CD4-positive, alpha-beta T cell treated with Interleukin-6 at 100 ng/mL for 8 hours (primary cell): ENCODE results near the gene DBX1.

ENCODE experiments used
- DNase-seq: peaks from one replicate; pipeline ENCODE4 v3.0.0-alpha.2; 2020; ENCODE audit warnings: mixed read lengths, low spot score

Gene DBX1

DNA sequence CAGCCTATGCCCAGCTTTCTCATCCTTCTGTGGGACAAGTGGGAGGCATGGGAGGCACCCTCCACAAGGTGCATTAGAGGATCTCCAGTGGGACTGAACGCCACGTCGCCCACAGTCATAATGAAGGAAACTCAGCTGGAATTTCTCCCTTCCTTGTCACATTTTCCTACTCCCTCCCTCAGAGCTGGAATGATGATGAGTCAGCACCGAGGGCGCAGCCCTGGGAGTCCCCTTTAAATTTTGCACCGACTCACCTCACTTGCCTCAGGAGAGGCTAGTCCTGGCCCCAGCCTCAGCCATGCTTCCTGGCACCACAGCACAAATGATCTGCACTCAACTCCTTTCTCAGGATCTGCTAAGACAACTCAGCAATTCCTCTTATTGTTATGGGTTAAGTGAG, 34.3 kb downstream of the DBX1 start:
- DNase-seq = no peak

DNA sequence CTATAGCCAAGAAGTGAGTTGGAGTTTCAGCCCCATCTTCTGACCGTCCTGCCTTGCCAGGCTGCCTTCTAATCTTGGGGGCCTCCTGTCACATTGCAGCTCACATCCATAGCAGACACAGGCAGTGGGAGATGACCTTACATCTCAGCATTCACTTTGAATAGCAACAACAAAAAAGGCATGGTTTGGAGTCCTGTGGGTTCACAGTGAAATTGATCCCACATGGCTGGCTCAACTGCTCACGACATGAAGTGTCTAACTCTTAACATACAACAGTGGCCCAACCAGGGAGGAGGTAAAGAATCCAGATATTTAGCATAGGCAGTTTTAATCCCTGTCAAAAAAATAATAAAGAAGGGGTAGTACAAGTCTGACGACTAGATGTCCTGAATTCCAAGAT, 38.1 kb downstream of the DBX1 start:
- no peak for DNase-seq

DNA sequence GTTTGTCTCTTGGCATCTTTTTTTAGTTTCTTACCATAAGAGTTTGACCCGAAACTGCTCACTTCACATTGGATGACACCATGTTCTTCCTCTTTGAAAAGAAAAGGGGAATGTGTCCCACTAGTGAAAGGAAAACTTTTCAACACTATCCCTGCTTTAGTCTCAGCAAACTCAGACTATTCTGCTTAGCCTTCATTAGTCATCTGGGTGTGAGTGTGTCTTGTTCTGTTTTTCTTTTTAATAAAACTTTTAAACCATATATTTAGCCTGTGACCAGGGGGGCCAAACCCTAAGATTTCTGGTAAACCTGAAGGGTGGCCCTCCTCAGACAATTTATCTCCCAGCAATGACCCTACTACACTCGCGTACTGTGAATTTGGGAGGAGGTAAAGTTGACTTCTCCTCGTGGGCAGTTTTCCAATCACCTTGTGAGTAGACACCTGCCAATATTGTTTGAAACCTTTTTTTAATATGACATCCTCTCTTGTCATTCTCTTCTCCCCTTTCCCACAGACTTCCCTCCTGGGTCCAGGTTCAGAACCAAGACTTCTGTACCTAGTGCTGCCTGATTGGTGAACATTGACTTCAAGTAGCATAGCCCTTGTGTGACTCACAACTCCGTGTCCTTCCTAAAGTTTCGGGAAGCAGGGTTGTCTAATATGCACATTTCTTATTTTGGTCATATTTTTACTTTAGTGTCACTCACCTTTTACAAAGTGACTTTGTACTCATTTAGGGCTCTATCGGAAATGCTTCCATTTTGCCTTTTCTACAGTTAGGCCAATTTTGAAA, 39.9 kb downstream of the DBX1 start:
- no peak for DNase-seq

DNA sequence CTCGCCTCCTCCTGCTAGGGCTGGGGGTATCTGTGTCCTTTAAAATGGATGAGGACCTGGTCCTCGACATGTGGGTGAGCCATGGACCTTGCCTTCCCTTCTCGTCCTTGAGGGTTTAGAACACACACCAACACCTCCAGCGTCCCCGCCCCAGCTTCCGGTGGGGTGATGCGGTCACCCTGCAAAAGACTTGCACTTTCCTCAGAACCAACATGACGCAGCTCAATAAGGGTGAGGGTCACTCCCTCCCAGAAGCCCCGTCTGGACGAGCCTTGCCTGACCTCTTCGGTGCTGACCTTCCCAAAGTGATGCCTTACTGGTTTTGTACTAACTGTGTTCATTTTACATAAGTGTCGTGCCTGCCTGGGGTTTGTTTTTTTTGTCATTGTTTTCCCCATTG, 41.0 kb downstream of the DBX1 start:
- DNase-seq = no peak

DNA sequence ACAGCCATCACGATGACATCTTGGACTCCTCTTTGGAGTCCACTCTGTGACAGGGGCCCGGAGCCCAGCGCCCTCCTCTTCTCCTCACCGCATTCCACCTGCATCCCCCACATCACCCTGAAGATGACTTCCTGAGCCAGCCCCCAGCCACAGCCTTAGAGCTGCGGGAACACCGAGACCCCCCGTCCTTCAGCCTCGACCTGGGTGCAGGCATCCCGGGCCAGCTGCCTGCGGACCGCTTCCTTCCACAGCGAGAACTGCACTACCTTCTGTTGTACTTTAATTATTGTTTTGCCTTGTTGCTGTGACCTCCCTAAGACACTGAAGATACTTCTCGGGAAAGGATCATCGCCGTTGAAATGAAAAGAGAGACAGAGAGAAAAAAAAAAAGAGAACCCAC, 42.1 kb downstream of the DBX1 start:
- DNase-seq = no peak

DNA sequence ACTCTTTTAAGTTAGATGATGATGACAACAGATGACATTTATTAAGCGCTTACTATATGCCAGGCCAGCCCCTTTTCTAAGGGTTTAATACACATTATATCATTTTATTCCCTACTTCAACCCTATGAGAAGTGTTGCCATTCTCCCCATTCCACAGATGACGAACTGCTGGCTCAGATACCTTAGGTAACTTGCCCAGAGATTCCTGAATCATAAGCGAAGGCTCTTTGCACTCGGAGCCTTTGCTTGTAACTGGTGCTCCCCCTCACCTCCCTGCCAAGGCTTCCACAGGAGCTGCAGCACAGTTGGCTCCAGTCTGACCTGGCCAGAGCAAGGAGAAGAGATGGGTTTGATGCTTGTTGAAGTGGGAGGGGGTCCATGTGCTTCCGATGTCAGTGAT, 43.0 kb downstream of the DBX1 start:
- no peak for DNase-seq

DNA sequence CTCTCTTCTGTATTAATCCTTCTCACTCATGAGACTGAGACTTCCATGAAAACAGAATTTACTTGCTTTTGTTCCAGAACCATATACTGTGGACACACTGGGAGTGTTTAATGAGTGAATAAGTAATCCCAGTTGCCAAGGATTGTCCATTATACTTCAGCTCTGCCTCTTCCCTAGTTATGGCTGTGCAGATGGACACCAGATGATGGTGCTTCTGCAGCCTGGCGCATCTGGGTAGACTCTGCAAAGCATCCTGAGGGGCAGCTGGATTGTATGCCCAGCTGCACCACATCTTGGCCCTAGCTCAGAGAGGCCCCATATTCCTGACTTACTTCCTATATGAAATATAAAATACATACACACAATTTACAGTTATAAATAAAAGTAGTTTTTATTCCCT, 43.5 kb downstream of the DBX1 start:
- DNase-seq = no peak

DNA sequence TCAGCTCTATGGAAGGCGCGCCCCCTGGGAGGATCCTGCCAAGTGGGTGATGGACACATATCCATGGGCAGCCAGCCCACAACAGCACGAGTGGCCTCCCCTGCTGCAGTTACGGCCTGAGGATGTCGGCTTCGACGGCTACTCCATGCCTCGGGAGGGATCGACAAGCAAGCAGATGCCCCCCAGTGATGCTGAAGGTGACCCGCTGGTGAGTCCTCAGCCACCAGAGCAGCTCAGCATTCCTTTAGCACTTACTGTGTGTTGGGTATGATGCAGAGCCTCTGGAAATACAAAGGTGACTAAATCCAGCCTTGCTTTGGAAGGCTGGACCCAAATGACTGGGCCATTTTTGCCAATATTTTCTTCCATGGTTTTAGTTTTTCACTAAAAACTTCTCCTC, 45.7 kb downstream of the DBX1 start:
- no peak for DNase-seq

DNA sequence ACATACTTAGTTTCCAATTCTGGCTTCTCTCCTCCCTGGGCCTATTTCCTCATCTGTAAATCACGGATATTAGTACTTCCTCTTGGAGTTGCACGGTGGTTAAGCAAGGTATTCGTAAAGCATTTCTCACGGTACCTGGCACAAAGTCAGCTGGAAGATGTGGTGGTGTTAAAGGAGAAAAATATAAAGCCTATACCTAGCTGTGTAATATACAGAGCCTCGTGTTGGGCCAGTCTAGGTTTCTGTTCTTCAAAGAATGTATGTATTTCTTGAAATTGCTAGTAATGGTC, 47.2 kb downstream of the DBX1 start:
- no peak for DNase-seq

DNA sequence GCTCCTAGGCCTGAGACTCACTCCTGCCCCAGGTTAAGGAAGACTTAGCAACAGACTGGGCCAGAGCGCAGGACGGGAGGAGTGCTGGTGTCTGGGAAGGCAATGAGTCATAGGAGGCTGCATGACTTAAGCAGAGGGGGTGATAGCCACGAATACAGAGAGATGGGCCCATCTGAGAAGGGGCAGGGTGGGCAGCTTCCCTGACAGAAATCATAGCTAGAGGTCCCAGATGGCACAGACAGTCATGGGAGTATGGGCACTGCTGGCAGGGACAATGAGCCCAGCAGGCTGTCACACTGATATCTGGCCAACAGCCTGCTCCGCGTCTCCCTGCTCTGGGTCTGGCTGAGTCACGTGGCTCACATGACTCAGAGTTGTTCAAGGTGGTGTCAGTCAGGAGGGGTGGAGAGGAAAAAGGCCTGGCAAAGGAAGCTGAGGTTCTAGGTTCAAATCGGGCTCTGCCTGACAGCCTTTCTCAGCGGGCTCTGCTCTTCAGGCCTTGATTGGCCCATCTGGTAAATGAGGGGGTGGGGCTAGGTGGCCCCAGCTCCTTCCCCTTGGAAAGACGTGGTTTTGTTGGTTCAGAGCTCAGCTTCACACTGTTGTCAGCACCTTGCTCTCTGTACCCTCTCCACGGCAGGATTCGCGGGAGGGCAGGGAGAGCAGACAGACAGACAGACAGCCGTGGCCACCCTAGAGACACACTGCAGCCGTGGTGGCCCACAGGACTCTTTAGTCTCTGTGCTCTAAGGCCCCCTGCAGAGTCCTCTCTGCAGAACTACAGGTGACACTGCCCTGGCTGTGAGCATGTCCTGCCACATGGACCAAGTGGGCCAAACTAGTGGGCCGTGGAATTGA, 47.8 kb downstream of the DBX1 start:
- no peak for DNase-seq

DNA sequence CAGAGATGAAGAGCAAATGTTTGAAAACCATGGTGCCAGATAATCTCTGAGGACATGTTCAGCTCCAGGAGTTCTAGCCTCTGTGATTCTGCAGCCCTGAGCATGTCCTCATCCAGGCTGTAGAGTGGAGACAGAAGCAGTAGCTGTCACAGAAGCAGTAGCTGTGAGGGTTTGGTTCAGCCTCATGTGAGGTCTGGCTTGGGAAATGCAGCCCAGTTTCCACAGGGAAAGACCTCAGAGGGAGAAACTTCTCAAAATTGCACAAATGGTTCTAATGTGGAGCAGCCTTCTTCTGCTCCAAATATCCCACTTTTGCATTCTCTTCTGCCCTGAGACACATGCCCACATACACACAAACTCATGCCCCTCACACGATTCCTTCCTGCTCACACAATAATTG, 48.4 kb downstream of the DBX1 start:
- DNase-seq = no peak

DNA sequence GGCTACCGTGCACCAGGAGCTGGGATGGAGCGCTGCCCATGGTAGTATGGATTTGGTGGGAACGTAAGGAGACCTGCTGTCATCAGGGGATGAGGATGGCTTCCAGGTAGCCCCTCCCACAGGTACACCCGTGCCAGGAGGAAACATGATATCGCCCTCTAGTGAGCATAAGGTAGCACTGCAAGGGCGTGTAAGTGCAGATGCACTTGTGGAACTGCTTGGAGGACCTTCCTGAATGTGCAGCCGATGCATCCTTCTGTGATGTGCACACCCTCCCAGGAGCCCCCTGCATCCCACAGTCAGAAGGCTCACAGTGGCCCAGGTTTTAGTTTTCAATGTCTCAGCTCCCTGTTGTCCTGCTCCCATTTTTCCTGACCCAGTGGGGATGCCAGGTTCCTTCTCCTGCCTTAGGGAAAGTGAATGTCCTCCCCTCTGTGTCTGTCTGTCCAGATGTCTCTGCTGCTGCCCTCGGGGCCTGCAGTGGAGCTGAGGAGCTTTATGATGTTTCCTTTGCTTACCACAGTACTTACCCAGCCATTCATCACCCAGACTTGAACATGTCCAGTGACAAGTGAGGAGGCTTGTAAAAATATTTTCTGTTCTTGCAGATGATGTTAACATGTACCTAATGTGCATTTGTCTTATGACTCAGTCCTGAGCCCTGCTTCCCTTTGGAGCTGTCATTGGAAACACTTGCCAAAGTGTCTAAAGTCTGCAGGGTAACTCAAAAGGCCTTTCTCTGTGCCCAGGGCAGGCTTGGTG, 49.2 kb downstream of the DBX1 start:
- DNase-seq = peak; percentile 43

DNA sequence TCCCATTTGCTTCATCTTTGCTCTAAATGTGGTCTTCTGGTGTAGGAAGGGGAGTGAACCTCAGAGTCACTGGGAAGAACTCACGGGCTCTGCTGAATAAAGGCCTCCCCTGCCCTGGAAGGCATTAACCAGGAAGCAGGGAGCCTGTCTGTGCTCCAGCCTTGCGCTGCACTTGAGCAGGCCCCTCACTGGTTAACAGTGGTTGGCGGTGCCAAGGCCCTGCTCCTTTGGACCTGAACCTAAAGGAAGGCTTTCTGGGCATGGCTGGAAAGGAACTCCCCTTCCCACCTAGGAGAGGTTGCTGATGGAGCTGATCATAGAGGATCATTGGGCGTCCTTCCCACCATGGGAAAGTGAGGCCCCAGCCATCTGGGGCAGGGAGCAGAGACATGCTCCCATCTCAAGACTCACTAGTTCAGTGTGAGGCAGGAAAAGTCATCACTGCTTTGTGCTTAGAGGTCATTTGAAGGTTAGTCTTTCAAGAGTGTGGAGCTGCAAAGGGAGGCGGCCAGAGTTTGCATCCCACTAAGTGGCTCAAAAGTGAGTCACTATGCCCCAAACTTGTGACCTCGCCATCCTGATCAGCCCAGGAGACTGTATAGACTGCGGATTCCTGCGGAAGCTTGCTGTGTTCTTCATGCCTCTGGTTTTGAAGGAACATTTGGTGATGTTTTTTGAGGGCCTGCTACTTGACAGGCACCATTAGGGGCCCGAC, 50.4 kb downstream of the DBX1 start:
- DNase-seq = no peak
